Erythroblast (primary cell): ENCODE data around the gene PACSIN1.
"Not testable (repeated sequence)": the region's sequence is repeated elsewhere in the genome, so short reads cannot be mapped to it uniquely, and the experiment has no call there.

Experiments
- DNase-seq, 2 experiments: peaks; one replicate each; lab custom pipeline; 2025; lab: John Stamatoyannopoulos, UW
- GATA1 ChIP-seq: IDR thresholded peaks from 2 replicates; pipeline ENCODE4 v1.6.1; 2011; ENCODE audit warnings: low read depth, mild to moderate bottlenecking, control low read depth, low read length, moderate library complexity
- POLR2A ChIP-seq: IDR thresholded peaks from 2 replicates; pipeline ENCODE4 v1.6.1; 2011; ENCODE audit warnings: mild to moderate bottlenecking, low read length

PACSIN1 gene

GRCh38 chr6:34463299-34463698, 2.6 kb upstream of the PACSIN1 start:
- no peak for DNase-seq
- no peak for TF ChIP-seq POLR2A

DNA sequence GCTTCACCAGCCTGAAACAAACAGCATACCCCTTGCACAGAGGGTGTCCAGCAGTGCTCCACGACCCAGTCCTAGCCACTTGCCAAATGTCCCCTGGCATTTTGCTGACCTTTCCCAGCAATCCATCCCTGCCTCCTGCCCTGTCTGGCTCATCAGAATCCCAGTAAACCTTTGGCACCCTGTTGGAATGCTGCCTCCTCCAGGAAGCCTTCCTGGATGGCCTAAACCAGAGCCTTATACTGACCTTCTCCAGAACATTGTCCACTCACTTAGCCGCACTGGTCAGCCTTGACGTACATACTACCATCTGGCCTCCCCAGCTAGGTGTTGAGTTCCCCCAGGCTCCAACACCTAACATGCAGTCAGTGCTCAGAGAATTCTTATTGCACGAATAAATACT, 2.0 kb upstream of the PACSIN1 start:
- TF ChIP-seq GATA1, result no peak
- DNase-seq, result no peak

- no peak for DNase-seq
- TF ChIP-seq GATA1 (no peak), POLR2A (no peak)
Observed at GRCh38 chr6:34466242-34467185, 638 bp downstream of the PACSIN1 start.

DNA sequence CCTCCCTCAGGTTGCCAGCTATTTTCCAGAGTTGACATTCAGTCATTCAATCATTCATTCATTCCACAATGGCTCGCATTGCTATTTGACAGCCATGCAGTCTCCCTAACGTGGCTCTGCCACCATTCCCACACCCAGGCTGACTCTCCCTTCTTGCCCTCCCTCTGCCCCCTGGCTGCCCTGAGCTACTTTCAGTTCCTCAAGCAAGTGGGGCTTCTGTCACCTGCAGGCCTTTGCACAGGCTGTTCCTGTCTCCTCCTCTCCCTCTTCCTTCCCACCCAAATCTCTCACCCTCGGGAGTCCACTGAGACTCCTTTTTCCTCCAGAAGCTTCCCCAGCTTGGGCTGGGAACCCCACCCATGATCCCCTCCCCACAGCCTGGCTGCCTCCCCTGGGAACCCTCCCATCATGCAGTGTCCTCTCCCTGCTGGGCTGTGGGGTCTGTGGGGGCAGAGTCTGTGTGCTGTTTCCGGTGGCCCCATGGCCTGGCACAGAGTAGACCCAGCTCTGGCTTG, 2.6 kb downstream of the PACSIN1 start:
- TF ChIP-seq GATA1 (no peak), POLR2A (no peak)
- DNase-seq, result no peak

DNA sequence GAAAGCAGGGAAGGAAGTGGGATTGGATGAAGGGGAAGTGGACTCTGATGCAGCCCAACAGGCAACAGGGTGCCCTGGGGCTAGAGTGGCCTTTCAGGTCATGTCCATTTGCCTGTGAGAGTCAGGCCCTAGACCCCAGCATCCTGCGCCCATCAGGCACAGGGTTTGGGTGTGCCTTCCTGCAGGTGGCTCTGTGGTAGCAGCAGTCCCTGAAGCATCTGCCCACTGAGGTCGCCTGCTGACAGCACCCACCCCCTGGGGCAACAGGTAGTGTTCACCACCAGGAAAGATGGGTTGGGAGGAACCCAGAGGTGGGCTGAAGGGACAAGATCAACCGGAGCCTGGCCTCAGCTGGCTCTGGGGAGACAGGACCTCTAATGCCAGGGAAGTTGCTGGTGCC, 3.6 kb downstream of the PACSIN1 start:
- DNase-seq, result no peak
- TF ChIP-seq GATA1, result no peak
- no peak for TF ChIP-seq POLR2A

GRCh38 chr6:34472425-34472824, 6.5 kb downstream of the PACSIN1 start:
- no peak for TF ChIP-seq GATA1
- no peak for TF ChIP-seq POLR2A
- DNase-seq, result no peak

DNA sequence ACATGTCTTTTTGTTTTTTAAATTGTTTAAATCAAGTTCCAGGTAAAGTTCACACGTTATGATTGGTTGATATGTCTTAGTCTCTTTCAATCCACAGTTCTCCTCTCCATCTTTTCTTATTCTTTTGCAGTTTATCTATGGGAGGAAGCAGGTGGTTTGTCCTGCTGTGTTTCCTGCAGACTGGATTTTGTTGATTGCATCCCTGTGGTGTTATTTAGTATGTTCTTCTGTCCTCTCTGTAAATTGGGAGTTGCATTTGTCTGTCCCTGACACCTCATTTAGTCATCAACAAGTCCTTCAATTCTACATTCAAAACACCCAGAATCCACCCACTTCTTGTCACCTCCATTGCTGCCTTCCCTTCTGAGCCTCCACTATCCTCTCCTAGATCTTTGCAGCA, 8.1 kb downstream of the PACSIN1 start:
- no peak for TF ChIP-seq GATA1
- no peak for TF ChIP-seq POLR2A
- no peak for DNase-seq

- no peak for DNase-seq
- TF ChIP-seq POLR2A, result no peak
- no peak for TF ChIP-seq GATA1
Observed at GRCh38 chr6:34474754-34475153, 8.9 kb downstream of the PACSIN1 start.

GRCh38 chr6:34475238-34475682, 9.4 kb downstream of the PACSIN1 start:
- no peak for DNase-seq

GRCh38 chr6:34475767-34476328, 10.0 kb downstream of the PACSIN1 start:
- no peak for DNase-seq
- TF ChIP-seq GATA1 (no peak), POLR2A (no peak)

More at GRCh38 chr6:34475238-34475682, 9.4 kb downstream of the PACSIN1 start:
- TF ChIP-seq POLR2A (no peak), GATA1 (no peak)

DNA sequence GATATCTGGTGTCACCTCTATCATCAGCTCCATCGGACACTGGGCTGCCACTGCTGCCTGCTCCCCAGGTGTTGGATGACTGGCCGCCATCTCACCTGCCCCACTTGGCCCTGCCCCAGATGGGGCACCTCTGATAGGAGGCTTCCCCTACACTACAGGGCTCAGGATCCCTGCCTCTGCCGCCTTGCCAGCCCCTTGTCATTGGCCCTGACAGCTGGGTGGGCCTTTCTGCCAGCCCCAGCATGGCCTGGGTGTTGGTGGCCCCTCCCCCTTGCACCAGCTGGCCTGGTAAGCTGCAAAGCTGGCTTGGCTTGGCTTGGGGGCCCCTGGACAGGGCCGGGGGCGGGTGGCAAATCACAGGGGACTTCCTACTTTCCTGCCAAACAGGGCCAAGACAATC, 10.6 kb downstream of the PACSIN1 start:
- no peak for TF ChIP-seq GATA1
- TF ChIP-seq POLR2A, result no peak
- DNase-seq, result no peak

- no peak for TF ChIP-seq POLR2A
- no peak for TF ChIP-seq GATA1
- no peak for DNase-seq
Observed at GRCh38 chr6:34476921-34477320, 11.0 kb downstream of the PACSIN1 start.

DNA sequence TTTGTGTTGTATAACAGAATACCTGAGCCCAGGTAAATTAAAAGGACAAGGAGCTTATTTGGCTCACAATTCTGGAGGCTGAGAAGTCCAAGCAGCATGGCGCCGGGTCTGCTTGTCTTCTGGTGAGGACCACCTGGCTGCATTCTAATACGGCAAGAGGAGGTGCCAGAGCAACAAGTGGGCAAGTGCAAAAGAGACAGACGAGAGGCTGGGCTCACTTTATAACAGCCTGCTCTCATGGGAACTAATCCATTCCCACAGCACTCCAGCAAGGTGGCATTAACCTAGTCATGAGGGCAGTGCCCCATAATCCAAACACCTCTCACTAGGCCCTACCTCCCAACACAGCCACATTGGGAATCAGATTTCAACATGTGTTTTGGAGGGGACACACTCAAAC, 12.9 kb downstream of the PACSIN1 start:
- TF ChIP-seq POLR2A (no peak), GATA1 (no peak)
- DNase-seq, result no peak

DNA sequence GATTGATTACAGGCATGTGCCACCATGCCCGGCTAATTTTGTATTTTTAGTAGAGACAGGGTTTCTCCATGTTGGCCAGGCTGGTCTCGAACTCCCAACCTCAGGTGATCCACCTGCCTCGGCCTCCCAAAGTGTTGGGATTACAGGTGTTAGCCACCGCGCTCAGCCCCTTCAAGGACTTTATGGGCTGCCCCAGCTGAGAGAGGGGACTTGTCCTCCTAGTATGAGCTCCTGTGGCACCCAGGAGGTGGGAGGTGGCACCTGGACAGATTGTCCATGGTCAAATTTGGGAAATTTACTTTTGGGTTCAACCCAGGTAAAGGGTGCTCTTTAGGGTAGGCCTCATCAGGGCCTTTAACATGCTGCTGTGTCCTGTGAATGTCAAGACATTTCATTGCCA, 17.9 kb downstream of the PACSIN1 start:
- not testable (repeated sequence) for DNase-seq

- TF ChIP-seq POLR2A (no peak), GATA1 (no peak)
- DNase-seq, result no peak
Observed at GRCh38 chr6:34484391-34484790, 18.5 kb downstream of the PACSIN1 start.
